RCC 7860 (cell line): ENCODE measurements around the gene WWOX.

ENCODE experiments used
- DNase-seq: peaks from one replicate; pipeline ENCODE4 v3.0.0-alpha.2; 2015; ENCODE audit warnings: low spot score
- FAIRE-seq: peaks from 2 replicates; lab custom pipeline; 2012; peaks lifted over from hg19 to GRCh38; lab: Jason Lieb, UNC

The WWOX gene

GRCh38 chr16:78742501-78743283 is 643.2 kb downstream of the WWOX start:
- FAIRE-seq: peak; percentile 44

DNA sequence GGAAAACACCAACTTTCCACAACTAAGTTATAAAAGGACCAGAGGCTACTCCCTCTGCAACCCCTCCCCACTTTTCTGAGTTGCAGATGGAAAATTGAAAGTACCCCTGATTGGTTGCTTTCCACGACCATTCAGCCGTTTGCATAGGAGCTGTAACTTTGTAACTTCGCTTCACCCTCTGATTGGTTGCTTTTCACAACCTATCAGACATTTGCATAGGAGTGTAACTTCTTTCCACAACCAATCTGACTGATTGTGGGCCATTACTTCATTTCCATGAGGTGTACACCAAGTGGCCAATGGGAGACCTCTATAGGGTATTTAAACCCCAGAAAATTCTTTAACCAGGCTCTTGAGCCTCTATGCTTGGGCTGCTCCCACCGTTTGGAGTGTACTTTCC is 644.1 kb downstream of the WWOX start:
- DNase-seq: no peak
- FAIRE-seq: no peak

More at GRCh38 chr16:78742501-78743283, 643.2 kb downstream of the WWOX start:
- DNase-seq: peak; percentile 40

DNA sequence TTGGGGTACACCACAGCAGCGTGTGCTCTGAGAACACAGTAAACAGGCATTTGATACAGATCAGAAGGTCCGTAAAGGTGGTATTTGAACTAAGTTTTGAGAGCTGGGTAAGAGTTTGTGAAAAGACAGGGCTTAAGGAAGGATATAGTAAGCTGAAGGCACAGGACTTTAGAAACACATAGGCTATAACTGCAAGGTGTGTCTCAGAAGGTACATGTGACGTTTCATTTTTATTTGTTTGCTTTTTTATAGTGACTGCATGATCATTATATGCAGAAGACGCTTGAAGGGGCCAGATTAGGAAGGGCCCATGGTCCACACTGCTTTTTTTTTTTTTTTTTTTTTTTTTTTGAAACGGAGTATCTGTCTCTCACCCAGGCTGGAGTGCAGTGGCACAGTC is 644.6 kb downstream of the WWOX start:
- DNase-seq (no peak), FAIRE-seq (no peak)

- no peak for DNase-seq
- no peak for FAIRE-seq
Measured at GRCh38 chr16:78744796-78745107, 645.3 kb downstream of the WWOX start.

DNA sequence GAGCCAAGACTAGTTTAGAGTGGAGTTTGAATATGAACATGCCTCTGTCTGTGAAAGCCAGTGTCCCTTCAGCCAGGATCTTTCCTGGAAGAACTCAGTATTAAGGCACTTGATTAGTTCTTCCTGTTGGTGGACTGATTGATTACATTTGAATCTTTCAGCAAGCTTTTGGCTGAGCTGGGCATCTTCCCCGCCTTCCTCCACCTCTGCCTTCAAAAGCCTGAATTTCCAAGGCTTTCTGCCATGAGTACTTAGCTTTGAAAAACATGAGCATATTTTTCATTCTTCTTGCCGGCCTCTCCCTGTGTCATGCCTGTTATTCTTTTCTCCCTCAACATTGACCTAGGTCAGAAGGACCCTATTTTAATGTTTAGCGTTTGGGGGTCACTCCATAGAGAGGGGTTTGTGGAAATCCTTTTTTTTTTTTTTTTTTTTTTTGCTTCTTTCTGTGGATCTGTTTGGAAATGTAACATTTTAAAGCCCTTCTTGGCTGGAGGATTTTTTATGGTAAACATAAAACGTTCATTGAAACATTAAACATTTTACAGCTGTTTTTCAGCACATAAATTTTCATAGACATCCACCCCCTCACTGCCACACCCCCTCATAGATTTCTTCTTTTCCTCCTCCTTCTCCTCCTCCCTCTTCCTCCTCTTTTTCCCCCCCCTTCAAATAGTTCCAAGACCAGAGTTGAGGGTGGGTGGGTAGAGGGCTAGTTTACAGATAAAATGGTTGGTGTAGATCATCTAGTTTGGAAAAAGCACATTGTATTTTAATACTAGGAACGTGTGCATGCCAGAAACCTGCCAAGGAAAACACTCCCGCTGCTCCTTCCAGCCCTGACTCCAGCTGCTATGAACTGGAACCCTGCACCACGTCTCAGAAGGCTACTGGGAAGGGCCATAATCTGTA is 645.9 kb downstream of the WWOX start:
- FAIRE-seq: no peak
- DNase-seq: no peak

GRCh38 chr16:78746718-78747117 is 647.3 kb downstream of the WWOX start:
- FAIRE-seq: no peak
- no peak for DNase-seq

GRCh38 chr16:78748220-78748929 is 648.9 kb downstream of the WWOX start:
- no peak for DNase-seq
- no peak for FAIRE-seq

DNA sequence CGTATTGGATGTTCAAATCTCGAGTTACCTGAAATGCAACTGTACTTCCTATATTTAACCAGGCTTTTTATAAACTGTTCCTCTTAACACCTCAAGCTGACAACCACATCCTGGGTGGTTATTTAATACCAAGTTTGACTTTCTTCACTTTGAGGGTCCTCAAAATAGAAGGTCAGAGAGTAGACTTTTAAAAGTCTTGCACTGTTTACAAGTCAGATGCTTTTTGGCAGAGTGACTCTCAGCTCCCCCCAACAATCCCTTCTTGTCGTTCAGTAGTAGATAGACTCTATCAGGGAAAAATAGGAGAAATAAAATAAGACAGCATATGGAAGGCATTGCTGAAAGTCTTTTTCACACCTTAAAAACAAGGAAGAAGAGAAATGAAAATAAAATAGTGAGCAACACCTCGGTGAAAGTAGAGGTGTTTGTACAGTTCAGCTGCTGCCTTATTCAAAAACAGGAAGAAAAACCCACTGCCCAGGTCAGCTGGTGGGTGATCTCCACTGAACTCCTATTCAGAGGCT is 650.4 kb downstream of the WWOX start:
- FAIRE-seq: no peak
- no peak for DNase-seq

DNA sequence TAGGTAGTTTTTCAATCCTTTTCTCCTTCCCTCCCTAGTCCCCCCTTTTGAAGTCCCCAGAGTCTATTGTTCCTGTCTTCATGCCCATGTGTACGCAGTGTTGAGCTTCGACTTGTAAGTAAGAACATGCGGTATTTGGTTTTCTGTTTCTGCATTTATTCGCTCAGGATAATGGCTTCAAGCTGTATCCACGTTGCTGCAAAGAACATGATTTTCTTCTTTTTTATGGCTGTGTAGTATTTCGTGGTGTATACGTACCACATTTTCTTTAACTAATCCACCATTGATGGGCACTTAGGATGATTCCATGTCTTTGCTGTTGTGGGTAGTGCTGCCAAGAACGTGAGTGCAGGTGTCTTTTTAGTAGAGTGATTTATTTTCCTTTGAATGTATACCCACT is 651.2 kb downstream of the WWOX start:
- FAIRE-seq (no peak), DNase-seq (no peak)

DNA sequence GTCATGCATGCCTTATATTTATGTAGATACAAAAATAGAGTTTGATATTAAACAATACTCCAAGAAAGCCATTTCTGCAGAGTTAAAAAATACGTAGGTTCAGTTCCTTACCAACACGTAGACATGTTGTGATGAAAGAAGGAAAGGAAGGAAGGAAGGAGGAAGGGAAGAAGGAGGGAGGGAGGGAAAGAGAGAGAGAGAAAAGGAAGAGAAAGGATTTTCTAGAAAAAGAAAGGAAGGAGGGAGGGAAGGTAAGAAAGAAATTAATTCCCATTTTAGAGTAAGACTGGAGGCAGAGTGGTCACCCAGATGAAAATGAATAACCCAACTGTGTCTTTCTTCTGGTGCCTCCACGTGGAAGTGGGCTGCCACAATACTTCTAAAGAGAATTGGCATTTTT is 652.1 kb downstream of the WWOX start:
- FAIRE-seq: no peak

DNA sequence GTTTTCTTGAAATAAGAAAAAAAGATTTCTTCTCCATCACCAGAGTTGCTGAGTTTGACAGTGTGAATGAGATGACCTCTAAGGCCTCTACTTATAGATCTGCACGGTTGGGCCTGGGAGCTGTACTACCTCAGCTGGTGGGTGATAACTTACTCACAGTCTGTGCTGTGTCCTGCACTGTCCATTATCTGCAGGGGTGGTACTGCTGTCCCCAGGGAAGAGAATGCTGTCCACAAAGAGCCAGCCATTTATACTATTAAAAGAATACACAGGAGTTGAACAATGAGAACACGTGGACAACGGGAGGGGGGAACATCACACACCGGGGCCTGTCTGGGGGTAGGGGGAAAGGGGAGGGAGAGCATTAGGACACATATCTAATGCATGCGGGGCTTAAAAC is 655.3 kb downstream of the WWOX start:
- DNase-seq (no peak), FAIRE-seq (no peak)

More for the DNA sequence above, 652.1 kb downstream of the WWOX start:
- DNase-seq: no peak

DNA sequence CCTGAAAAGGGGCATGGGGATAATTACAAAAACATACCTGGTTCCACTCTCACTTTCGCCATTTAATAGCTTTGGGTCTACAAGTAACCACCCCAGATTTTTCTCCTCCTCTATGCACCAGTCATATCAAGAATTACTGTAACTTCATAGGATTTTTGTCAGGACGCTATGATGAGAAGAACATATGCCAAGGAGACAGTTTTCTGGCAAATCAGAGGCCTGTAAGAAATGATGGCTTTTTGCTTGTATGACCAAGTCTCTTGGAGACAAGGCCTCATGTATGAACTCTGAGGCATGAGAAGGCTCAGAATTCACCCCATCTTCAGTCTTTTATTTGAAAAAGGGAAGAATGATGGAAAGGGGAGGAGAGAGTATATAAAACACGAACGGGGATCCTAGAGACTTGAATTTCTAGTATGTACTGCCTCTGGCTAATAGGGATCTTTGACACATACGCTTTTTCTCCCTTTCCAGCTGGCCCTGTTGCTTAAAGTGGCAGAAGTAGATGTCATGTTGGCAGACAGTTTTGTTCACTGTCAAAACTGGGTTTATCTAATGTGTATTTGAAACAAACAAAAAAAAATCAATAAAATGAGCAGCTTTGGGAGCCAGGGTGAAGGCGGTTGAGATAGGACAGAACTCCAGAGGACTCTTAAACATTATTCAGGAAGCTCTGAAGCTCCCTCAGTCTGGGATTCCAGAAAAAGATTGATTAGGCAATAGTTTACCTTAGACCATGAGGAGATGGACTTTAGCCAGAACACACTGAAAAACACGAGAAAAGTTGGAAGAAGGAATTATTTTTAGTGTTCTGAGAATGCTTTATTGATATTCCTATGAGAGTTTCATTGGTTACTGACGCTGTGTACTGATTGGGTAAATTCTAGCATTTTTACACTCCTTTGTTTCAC is 656.6 kb downstream of the WWOX start:
- DNase-seq: no peak
- no peak for FAIRE-seq

- FAIRE-seq: no peak
- no peak for DNase-seq
Measured at GRCh38 chr16:78759596-78759995, 660.1 kb downstream of the WWOX start.

DNA sequence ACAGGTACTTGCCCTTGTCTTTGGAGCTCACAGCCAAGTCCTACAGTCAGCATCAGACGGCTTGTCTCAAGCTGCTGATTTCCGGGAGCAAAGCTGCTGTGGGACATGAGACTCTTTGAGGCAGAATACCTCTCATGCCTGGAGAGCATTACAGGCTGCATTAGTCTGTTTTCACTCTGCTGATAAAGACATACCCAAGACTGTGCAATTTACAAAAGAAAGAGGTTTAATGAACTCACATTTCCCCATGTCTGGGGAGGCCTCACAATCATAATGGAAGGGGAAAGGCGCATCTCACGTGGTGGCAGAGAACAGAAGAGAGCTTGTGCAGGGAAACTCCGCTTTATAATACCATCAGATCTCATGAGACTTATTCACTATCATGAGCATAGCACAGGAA is 661.2 kb downstream of the WWOX start:
- DNase-seq (no peak), FAIRE-seq (no peak)

DNA sequence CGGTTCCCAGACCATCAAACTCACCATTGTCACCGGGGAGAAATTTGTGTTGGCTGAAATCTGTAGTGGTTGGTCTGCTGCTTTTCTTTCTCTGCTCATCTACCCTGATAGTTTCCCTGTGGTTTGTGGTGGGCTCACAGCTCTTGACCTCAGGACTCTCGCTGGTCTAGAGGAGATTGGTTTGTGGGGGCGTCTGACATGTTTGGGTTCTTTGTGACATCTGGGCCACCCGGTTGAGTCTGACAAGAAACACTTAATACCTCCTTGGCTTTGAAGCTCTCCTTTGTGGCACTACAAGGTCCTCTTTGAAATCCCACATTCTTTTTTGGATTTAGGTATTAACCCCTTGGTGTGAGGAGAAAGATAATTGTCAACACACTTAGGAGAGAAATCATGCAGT is 662.0 kb downstream of the WWOX start:
- DNase-seq (no peak), FAIRE-seq (no peak)

GRCh38 chr16:78762222-78762621 is 662.8 kb downstream of the WWOX start:
- DNase-seq (no peak), FAIRE-seq (no peak)

- FAIRE-seq: no peak
- no peak for DNase-seq
Measured at GRCh38 chr16:78763821-78764440, 664.5 kb downstream of the WWOX start.

- no peak for FAIRE-seq
Measured at GRCh38 chr16:78764478-78764877, 665.0 kb downstream of the WWOX start.

GRCh38 chr16:78768226-78768625 is 668.8 kb downstream of the WWOX start:
- FAIRE-seq (no peak), DNase-seq (no peak)

More at GRCh38 chr16:78764478-78764877, 665.0 kb downstream of the WWOX start:
- DNase-seq: no peak

DNA sequence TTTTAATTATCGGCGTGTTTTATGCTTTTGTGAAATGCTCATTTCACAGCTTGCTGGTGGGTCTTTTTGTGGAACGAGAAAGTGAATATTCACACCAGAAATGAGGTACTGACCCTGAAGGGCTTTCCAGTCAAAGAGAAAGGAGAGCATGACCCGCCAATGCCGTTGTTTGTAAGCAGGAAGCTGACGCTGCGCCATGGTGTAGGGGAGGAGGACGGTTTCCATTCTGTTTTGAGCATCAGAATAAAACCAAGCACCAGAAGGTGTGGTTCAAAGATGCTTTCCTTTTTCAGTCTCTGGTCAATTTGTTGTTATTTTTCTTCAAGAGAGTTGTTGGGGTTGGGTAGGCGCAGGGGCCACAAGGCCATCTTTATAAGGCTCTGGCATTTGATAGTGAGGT is 669.3 kb downstream of the WWOX start:
- FAIRE-seq (no peak), DNase-seq (no peak)
